ENCODE results near the gene RIPOR2.
"Not testable (repeated sequence)": the region's sequence is repeated elsewhere in the genome, so short reads cannot be mapped to it uniquely, and the experiment has no call there.

RIPOR2 gene

DNA sequence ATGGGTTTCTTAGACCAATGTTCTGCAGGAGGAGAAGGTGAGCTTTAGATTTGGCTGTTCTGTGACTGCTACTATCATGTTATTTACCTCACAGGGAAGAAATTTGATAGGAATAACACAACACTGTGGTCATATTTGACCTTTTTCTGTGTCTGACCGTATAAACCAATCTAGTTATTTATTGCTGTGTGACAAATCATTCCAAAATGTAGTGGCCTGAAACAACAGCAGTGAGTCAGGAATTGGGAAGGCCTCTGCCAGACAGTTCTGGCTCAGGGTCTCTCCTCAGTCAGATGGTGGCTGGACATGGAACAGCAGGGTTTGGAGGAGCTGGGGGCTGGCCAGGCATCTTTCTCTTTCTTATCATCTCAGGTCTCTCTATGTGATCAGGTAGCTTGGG, 33.0 kb downstream of the RIPOR2 start:
- DNase-seq, result no peak

DNA sequence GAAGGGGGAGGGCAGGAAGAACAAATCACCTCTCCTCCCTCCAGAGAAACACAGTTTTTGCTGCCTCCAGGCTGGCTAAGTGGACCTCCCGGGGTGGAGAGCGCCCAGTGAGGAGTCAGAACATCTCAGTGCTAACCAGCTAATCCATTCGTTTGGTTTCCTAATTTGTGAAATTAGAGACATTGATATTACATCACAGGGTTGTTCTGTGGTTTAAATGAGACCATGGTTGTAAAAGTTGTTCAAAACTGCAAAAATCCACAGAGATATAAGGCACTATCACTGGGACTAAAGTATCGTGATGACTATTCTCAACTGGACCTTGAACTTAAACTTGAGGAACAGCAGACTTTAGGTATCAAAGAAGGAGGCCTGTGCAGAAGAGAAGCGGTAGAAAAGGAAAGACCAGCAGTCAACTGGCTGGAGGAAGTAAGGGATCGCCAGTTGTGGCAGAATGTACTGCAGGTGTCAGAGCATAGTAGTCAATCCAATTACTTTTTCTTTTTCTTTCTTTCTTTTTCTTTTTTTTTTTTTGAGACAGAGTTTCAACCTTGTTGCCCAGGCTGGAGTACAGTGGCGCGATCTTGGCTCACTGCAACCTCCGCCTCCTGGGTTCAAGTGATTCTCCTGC, 33.9 kb downstream of the RIPOR2 start:
- no peak for DNase-seq

DNA sequence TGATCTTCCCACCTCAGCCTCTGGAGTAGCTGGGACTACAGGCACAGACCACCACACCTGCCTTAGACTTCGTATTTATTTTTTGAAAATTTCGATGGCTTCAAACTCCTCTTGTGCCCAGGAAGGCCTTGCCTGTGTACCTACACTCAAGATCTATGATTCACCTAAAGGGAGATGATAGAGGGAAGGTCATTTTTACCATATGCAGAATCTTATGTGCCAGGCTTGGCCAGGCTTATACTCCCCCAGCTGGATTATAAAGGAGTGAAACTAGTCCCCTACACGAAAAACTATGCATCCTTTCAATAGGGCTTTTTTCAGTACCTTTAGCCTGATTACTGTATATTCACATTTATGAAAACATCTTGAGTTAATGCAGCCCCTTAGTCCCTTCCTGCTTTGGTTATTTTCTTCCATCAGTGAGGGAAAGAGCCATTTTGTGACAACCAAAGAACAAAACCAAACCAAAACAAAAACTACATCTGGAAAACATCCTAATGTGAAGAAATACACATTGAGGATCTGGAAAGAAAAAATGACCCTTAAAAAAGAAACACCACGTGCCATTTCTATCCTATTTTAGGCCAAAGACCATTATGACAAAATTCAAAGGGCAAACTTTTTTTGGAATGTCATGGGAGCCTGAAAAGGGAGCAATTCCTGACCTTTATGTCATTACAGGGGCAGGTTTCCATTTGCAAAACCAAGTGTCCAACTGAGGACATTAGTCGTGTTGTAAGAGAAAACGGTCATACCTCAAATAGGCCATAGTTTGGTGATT, 34.7 kb downstream of the RIPOR2 start:
- DNase-seq, result no peak

DNA sequence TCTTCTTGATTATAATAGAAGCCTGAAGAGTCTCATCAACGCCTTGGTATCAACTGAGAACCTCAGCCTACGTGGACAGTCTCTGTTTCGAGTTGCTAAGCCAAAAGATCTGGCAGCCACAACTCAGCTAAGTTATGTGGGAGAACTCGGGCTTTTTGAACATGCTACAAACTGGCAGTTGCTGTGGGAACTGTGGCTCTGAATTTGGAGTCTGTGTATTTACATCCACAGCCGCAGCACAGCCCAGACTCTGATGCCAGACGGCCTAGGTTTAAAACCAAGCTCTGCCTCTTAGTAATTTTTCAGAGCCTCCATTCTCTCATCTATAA, 35.8 kb downstream of the RIPOR2 start:
- DNase-seq, result no peak

DNA sequence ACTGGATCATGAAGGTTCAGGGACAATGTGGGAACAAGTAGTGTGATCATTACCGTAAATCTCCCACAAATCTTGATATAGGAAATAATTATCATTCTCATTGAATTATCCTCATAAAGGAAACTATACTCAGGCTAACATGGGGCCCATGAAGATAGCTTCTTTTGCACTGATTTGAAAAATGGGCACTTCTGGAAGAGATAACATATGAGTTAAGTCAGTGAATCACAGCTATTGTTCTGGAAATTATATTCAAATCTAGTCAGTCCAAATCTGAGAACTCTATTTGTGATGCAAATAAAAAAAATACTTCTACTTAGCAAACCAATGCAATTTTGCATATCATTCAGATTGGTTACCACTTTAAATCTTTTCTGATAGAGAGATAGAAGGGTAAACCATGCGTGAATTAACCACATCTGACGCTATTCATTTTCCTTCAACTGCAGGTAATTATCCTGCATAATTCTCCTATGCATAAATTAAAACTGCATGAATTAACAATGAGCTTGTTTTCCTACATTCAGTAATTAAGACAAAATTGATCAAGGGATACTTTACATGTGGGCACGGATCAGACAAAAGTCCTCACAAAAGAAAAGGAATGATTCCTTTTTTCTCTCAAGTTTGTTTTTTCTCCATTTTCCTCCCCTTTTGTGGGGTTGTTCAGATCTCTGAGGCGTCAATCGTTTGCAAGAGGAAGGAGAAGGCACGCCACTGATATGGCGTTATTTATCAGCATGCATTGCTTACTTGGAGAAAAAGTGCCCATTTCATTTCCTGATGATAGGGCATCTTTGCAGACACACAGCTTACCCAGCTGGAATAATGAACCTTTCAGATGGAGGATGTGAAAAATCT, 36.4 kb downstream of the RIPOR2 start:
- DNase-seq, result no peak

DNA sequence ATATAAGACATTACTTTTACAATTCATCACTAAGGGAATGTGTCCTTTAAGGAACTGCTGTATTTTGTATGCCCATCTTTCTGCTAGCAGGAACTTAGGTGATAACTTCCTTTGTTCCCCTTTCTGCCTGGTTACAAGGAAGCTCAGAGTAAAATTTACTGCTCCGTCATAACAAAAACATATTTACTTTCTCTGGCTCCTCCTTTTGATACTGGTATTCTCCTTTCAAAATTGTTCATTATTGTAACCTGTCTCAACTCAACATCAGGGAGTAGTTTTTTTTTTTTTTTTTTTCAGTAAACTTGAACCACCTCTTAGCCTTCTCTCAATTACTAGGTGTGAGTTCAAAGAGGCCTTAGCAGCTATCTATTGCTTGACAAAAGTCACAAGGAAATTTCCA, 37.1 kb downstream of the RIPOR2 start:
- no peak for DNase-seq

DNA sequence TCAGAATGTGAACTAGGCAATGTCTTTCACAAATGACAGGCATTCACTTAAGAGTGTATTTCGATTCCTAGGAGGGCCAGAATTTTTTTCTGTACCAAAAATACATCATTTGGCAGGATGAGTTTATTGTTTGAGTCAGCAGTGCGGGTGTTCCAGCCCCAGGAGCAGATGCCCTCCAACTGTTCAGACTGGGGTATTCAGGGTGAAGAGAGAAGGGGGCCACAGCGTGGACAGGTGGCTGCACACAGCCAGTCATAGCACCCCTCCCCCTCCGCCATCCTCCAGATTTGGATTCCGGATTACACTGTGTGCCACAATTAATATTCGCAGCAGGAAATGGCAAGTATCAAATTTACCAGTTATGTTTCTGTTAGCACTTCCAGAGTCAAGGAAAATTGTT, 38.6 kb downstream of the RIPOR2 start:
- DNase-seq, result no peak

DNA sequence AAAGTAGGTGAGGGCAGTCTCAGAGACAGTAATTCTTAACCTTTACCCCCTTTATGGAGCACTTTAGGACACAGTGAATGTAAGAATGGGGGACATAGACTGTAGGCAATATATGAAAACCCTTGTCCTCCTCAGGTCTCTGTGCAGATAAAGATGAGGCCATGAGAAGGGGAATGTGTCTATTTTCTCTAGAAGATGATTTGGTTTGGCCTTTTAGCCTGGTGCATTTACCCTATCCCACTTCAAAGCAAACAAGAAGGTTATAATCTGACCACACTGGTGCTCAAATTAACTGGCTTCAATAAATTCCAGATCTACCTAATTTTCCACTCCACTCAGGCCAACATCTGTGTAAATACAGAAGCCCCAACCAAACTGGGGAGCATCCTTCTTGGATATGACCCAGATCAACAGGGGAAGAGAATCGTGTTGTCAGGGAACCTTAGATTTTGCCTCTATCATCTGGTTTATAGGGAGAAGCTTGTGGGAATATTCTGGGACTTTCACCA, 42.4 kb downstream of the RIPOR2 start:
- DNase-seq, result no peak

DNA sequence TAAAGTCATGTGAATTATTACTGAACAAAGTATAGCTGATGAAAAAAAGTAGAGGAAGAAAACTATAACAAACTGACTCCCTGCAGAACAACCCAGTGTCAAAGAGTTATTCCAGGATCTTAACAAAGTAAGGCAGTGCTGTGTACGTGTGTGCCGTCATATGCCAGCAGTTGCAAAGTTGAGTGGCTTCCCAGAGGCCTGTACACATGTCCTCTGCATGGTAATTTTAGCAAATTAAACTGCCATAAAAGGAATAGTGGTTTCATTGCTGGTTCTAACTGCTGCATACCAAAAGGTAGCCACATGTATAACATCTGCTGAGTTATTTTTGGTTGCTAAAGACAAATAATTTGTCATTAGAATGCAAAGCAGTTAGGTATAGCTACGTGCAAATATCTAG, 44.8 kb downstream of the RIPOR2 start:
- no peak for DNase-seq

DNA sequence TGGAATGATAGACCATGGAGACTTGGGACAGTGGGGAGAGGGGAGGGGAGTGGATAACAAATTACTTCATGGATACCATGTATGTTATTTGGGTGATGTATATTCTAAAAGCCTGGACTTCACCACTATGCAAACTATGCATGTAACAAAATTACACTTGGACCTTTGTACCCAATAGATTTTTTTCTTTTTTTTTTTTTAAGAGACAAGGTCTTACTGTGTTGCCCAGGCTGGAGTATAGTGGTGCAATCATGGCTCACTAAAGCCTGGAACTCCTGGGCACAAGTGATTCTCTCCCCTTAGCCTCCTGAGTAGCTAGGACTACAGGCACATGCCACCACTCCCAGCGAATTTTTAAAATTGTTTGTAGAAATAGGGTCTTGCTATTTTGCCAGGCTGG, 45.3 kb downstream of the RIPOR2 start:
- DNase-seq, result no peak

DNA sequence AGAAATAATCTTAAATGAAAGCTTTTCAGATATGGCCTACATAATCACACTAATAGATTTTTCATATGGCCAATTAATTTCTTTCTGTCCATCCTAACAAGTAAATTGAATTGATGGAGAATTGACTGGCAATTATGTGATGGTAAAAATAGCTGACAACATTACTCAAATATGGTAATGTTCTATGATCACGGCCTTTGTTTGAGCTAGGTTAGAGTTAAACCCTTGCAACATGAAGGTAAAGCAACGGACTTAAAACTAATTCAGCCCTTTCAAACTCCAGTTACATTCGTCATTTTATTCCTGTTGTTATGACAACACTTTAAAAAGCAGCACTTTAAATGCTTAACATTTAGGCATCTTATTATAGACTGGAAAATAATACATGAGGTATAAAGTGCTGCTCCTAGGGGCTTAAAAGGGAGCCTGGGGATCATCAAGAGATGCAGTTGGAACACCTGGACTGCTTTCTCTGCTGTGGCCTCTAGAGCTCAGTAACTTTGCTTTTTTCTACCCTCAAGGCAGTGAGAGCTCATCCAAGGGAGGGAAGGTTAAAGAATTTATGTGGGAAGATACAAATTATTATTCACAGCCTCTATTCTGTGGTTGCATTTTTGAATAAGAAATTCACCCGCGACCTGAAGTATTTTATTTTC, 46.9 kb downstream of the RIPOR2 start:
- DNase-seq, result no peak

DNA sequence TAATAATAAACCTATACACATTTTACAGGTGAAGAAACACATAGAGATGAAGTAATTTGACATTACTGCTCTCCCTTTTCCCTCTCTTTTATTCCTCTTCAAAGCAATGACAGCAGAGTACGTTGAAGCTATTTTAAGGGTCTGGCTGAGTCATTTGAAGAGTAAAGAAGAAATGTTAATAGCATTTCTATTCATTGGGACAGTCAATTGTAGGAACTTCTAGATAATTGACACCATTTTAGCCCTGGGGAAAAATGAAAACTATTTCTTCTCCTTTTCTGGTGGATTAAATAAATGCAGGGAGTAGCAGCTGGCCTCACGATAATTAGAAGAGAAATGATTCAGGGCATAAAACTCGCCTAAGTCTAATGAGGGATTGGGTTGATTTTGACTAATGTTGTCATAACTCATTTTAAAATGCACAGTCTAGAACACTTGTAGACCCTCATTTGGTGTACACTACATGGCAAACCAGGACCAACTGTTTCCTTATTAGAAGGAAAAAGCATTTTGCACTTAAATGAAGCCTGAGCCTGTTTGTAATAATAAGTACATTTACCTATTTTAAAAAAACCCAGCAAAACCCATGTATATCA, 48.1 kb downstream of the RIPOR2 start:
- no peak for DNase-seq

DNA sequence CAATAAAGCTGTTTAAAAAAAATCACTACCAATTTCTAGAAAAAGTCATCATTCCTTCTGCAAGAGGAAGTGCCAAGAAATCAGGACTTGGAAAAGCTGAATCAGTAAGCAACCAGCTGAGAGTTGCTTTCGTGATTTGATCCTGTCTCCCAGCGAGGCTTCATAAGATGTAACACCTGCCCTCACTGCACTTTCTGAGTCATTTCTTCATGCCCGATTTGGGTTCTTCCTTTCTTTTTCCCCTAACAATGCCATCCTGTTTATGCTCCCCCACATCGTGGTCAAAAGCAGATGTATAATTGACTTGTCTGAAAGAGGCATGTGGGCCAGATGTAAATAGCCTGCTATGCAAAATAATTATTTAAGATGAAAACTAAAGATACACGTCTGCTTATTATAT, 52.1 kb downstream of the RIPOR2 start:
- DNase-seq, result no peak

DNA sequence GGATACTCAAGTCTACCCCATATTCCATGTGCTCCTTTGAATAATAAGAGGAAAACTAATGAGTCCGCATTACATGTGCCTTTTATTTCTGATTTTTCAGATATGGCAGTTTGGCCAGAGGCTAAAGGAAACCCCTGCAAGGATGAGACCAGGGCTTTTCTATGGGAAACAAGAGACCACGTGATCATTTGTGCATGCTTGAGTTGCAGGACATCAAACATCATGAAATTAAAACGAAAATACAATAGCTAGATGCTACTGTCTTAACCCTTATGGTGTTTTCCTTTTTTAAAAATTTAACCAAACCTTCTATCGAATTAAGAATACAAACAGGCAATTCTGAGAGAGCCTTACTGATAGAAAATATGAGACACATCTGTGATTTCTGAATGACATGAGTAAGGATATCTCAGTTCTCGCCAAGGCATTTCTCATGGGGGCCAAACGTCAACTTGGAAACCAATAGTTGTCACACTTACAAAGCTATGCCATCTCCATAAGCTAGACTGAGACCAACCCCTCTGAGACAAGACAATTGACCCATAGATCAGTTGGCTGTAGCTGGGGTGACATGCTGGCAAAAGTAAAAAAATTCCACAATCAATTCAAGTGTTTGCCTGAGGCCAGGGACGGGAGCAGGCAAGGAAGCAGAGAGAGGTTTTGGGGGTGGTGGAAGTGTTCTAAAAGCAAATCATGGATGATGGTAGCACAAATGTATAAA, 52.8 kb downstream of the RIPOR2 start:
- no peak for DNase-seq

DNA sequence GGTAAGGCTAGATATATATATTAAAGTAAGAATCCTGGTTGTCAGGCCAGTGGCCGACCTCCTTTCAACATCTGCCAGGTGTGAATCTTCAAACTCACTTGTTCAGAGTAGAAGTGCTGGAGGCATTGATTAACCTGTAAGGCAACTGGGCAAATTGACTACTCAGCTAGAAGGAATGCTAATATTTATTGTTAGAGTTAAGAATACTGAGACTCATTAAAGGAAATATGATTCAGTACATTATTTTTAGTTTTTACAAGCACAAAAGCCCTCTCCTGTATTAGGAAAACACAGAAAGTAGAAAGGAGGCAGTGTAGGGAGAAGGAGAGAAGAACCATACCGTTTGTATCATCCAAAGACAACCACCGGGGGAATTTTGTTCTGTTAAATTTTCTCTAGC, 53.5 kb downstream of the RIPOR2 start:
- DNase-seq, result no peak

DNA sequence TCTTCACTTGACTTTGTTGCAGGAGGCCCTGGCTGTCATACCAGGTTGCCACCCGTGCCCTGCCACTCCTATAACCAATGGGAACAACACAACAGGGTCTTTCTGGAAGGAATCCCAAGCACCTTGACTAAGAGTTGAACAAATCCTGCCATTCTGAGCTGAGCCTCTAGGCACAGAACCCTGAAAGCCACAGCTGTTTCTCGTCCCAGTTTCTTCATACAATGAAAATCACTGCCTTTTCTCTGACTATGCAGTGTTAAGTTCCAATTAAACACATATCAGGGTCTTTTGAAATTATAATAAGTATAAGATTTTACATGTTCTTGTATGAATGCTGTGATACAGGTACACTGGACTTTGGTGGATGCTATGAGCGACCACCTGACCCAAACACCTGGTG, 54.4 kb downstream of the RIPOR2 start:
- no peak for DNase-seq

DNA sequence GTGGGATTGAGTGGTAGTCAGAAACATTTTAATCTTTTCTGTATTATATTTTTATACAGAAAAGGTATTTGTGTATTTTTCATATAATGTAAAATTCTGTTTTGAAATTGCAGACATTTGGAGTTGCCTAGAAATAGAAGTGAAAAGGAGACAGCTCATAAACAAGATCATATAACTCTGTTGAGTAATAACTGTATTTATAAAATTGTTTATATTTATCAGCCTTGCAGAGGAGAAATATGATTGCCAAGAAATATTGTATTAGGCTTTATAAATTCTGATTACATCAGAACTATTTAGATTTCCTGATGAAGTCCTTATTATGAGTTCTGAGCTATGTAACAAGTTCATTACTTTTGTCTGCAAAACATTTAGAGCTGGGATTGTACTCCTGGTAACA, 55.3 kb downstream of the RIPOR2 start:
- DNase-seq, result no peak

DNA sequence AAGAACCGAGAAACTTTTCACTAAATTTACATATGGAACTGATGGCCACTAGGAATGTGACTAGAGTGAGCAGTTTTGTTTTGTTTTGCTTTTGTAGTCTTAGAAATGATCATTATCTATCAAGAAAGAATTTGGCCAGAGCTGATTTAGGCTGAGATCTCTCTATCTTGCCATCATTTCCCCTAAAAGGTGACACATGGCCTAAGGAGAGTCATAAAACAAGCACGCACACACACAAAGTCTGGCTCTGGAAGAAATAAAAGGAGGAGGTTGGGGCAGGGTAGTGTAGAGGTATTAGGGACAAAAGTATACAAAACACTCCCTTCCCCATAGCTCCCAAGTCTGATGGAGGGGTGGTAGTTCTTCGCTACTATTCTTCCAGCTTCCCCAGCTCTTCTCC, 56.4 kb downstream of the RIPOR2 start:
- no peak for DNase-seq

DNA sequence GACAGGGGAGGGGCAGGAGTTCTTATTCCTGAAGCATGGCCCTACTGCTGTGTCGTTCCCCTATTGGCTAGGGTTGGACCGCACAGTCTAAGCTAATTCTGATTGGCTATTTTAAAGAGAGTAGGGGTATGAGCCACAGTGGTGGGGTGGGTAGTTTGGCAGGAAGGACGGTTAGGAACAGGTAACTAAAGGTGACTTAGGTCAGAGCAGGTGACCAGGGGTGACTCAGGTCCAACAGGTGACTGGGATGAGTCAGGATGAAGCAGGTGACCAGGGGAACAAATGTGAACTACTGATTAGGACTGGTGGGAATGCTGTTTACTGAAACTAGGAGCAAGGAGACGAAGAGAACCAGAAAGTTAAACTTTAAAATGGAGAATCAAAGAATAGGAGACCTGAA, 58.0 kb downstream of the RIPOR2 start:
- not testable (repeated sequence) for DNase-seq

DNA sequence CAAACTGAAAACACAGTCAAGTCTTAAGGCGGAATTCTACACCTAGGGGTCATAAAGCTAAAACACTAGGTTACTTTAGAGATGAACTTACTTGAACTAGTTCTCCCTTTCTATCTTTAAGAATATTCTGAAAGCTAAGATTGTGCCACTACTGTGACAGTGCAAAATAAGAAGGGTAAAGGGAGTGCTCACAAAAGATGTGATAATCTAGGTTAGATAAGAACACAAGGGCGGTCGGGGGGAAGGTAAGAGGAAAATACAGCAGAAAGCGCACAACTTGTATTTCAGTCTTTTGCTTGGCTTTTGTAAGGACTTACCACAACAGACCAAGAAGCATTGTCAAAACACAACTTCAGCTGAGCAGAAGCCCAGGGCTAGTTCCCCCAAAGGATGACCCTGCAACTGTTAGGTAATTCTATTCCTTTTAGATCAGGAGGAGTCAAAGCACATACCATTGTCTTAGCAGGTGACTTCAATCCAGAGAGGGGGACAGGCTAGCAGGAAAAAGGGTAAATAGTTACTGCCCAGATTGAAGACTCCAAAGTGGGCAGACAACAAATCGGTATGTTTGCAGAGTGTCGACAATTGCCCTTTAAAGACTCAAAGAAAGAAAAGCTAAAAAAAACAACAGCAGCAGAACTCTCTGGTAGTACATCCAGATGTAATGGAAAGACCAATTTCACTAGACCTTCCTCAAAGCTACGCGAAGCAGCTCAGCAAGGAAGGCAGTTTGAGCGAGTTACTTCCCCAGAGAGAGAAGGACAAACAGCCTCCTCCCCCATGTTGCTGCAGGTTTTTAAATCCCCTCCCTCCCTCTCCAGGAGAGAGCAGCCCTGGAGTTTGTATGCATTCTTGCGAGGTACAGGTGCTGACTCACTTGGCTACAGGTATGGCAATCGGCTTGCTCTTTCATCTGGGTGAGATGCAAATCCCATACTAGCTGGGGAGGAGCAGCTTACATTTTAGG, 59.0 kb downstream of the RIPOR2 start:
- DNase-seq, result no peak

DNA sequence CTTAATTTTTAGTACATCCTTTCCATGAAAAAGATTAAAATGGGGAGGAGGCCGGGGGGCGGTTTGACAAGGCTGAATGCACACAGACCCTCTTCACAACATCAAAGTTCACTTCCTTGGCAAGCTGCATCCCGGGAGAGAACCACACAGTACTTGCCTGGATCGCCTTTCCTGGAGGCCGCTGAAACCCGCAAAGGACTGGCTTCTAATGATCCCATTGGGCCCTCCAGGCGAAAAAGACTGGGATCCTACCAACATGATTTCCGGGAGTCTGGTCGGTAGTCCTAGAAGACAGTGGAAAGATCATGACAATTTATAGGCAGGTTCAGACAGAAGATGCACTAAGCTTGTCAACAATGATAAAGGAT, 60.2 kb downstream of the RIPOR2 start:
- DNase-seq, result no peak

Data from right kidney (tissue), 1 donor.